ENCODE results near the gene TPD52L2. TPM values are rescaled to one million over a fixed set of nuclear protein-coding genes. Genes with fewer than 3 reads are reported as not detected.
"Not testable (repeated sequence)": the region's sequence is repeated elsewhere in the genome, so short reads cannot be mapped to it uniquely, and the experiment has no call there.

TPD52L2 gene
- total RNA-seq, 1 experiment from 2014 or later: 293 TPM

DNA sequence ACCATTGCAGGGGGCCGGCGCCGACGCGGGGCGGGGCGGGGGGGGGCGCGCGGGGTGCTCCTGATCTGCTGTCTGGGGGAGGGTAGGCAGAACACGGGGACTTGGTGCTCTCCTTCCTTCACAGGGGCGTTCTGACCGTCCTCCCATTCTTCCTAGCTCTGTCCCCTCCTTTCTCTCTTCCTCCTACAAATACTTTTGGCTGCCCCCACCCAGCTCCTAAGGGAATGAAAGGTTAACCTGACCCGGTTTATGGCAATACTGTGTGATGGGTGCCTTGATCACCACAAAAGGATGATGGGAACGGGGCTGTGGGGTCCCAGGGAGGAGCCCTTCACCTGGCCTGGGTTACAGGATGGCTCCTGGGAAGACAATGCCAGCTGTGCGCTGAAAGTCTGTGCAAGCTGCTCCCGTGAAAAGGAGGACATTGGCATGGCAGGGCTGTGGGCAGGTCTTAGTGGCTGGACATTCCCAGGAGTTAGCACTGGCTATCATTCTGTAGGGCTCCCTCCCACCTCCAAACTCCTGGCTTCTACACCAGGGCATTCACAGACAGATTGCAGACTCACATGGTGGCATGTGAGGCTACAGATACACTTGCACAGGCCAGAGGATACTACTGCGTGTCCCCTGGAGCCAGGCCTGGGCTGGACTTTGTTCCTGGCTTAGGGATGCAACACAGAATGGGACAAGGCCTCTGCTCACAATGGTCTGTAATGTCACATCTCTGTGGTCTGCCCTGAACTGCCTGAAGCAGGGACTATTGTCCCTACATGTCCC, 1.9 kb upstream of the TPD52L2 start:
- intact Hi-C loops (cut with micrococcal nuclease; ENCODE audit: unreplicated experiment): loop anchor here (10.0 kb wide), 1 partner anchor 238 kb away; the partner anchor contains the start of gene GMEB2
- H3K27me3 Mint-ChIP-seq (ENCODE audit: insufficient read depth, unreplicated experiment): no peaks in the 10 kb centered on the region
- H3K9me3 Mint-ChIP-seq (ENCODE audit: unreplicated experiment): no peaks in the 10 kb centered on the region
- peak overlapping the region; percentile 91 for H3K27ac Mint-ChIP-seq (ENCODE audit: unreplicated experiment)
- Histone ChIP-seq H3K27me3 (replicated peaks; ENCODE audit: control insufficient read depth, insufficient read depth, low read length) (no peaks in the 10 kb centered on the region), H3K36me3 (ENCODE audit: control insufficient read depth, insufficient read depth, low read length) (peaks cover 6% of the 10 kb centered on the region), H3K4me3 (ENCODE audit: low read depth, low read length) (peak overlapping the region; percentile 86), H3K9me3 (no peaks in the 10 kb centered on the region), H3K4me1 (peaks cover 27% of the 10 kb centered on the region)
- H3K4me1 Mint-ChIP-seq (ENCODE audit: low read depth, unreplicated experiment): peaks cover 16% of the 10 kb centered on the region
- no peak for DNase-seq
- H3K4me3 Mint-ChIP-seq (ENCODE audit: unreplicated experiment): peak overlapping the region; percentile 90
- peaks cover 78% of the 10 kb centered on the region for H3K36me3 Mint-ChIP-seq (ENCODE audit: insufficient read depth, unreplicated experiment)
- ChIA-PET POLR2A (interaction anchor here (2.8 kb wide), 1 partner anchor 122 kb away, joined by 22 read pairs; no protein-coding TSS in a partner anchor), CTCF (interaction anchor here (1.4 to 2.5 kb wide), 3 partner anchors 17 to 155 kb away, joined by 11 to 20 read pairs (median 12); partner anchors contain the start of genes ARFRP1 and ZGPAT)
- TF ChIP-seq, protein P1, sequence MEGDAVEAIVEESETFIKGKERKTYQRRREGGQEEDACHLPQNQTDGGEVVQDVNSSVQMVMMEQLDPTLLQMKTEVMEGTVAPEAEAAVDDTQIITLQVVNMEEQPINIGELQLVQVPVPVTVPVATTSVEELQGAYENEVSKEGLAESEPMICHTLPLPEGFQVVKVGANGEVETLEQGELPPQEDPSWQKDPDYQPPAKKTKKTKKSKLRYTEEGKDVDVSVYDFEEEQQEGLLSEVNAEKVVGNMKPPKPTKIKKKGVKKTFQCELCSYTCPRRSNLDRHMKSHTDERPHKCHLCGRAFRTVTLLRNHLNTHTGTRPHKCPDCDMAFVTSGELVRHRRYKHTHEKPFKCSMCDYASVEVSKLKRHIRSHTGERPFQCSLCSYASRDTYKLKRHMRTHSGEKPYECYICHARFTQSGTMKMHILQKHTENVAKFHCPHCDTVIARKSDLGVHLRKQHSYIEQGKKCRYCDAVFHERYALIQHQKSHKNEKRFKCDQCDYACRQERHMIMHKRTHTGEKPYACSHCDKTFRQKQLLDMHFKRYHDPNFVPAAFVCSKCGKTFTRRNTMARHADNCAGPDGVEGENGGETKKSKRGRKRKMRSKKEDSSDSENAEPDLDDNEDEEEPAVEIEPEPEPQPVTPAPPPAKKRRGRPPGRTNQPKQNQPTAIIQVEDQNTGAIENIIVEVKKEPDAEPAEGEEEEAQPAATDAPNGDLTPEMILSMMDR (IDR thresholded peaks at IDR 0.05; ENCODE audit: insufficient read depth in 1 of 2, low read depth in 1 of 2, low read length in 1 of 2, severe bottlenecking in 1 of 2, unreplicated experiment in 1 of 2): no peak
- BruUV-seq (replicated peaks): no TSS peak

DNA sequence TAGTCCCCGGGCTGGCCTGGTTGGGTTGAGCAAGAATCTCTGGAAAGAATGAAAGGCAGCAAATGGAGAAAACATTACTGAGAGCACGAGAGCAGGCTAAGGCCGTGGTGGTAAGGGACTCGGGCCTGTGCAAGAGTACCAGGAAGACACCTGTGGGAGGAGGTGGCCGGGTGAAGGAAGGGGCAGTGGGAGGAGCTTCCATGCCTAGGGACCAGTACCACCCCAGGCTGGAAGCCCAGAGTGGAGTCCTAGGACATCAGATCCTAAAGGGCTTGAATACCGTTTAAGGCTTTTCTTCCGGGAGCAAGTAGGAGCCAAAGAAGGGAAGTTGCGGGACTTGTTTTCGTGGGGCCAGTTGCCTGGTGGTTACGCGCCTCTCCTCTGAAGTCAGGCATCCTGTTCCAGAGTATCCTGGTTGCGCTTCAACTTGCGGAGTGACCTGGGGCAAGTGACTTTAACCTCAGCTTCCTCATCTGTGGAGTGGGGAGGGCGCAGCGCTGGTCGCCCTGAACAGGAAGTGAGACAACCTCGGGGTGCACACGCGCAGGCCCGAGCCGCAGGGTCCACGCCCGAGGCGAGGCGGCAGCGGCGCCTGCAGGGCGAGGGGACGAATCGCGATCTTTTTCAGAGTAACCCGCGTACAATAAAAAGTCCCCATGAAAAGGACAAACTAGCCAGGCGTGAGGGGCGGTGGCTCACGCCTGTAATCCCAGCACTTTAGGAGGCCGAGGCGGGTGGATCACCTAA, 1.1 kb upstream of the TPD52L2 start:
- Mint-ChIP-seq H3K4me1 (ENCODE audit: low read depth, unreplicated experiment) (peaks cover 14% of the 10 kb centered on the region), H3K4me3 (ENCODE audit: unreplicated experiment) (peak overlapping the region; percentile 90), H3K9me3 (ENCODE audit: unreplicated experiment) (no peaks in the 10 kb centered on the region), H3K36me3 (ENCODE audit: insufficient read depth, unreplicated experiment) (peaks cover 78% of the 10 kb centered on the region), H3K27me3 (ENCODE audit: insufficient read depth, unreplicated experiment) (no peaks in the 10 kb centered on the region), H3K27ac (ENCODE audit: unreplicated experiment) (peak overlapping the region; percentile 91)
- no peaks in the 10 kb centered on the region for H3K9me3 ChIP-seq
- H3K4me1 ChIP-seq: peaks cover 19% of the 10 kb centered on the region
- intact Hi-C loops (cut with micrococcal nuclease; ENCODE audit: unreplicated experiment): loop anchor here (1.0 to 10.0 kb wide), 5 partner anchors 31 to 326 kb away; partner anchors contain the start of genes GMEB2 and UCKL1
- peak; percentile 90 for DNase-seq
- ChIA-PET CTCF (interaction anchor here (0.6 to 2.5 kb wide), 10 partner anchors 12 to 326 kb away, joined by 3 to 20 read pairs (median 8); partner anchors contain the start of genes ARFRP1, PRPF6 and ZGPAT), POLR2A (interaction anchor here (1.3 to 2.8 kb wide), 10 partner anchors 29 to 276 kb away, joined by 3 to 49 read pairs (median 18); partner anchors contain the start of genes ARFRP1, DNAJC5, PRPF6 and RTEL1)
- TF ChIP-seq, protein P1 (IDR thresholded peaks at IDR 0.05; ENCODE audit: insufficient read depth in 1 of 2, low read depth in 1 of 2, low read length in 1 of 2, severe bottlenecking in 1 of 2, unreplicated experiment in 1 of 2): peak; percentile 59 to 97
- H3K4me3 ChIP-seq (ENCODE audit: low read depth, low read length): peak overlapping the region; percentile 86
- no TSS peak for BruUV-seq (replicated peaks)
- H3K27me3 ChIP-seq (replicated peaks; ENCODE audit: control insufficient read depth, insufficient read depth, low read length): no peaks in the 10 kb centered on the region
- H3K36me3 ChIP-seq (ENCODE audit: control insufficient read depth, insufficient read depth, low read length): peaks cover 6% of the 10 kb centered on the region

DNA sequence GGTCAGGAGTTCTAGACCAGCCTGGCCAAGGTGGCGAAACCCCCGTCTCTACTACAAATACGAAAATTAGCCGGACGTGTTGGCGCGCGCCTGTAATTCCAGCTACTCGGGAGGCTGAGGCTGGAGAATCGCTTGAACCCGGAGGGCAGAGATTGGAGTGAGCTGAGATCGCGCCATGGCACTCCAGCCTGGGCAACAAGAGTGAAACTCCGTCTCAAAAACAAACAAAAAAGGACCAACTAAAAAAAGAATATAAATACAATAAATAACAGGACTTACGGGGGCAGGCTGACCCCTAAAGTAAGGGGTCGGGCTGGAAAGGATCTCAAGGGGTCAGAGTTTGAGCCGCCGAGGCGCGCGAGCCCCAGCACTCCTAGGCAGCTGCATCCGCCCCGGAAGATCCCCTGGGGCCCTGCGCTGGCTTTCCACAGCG, 509 bp upstream of the TPD52L2 start:
- POLR2A ChIA-PET: interaction anchor here (0.6 to 2.8 kb wide), 27 partner anchors 9 to 344 kb away, joined by 3 to 49 read pairs (median 9); partner anchors contain the start of genes ARFRP1, DNAJC5, GMEB2 and PPDPF
- Mint-ChIP-seq H3K4me3 (ENCODE audit: unreplicated experiment) (peak overlapping the region; percentile 90), H3K4me1 (ENCODE audit: low read depth, unreplicated experiment) (peaks cover 8% of the 10 kb centered on the region), H3K36me3 (ENCODE audit: insufficient read depth, unreplicated experiment) (peaks cover 78% of the 10 kb centered on the region), H3K27me3 (ENCODE audit: insufficient read depth, unreplicated experiment) (no peaks in the 10 kb centered on the region), H3K9me3 (ENCODE audit: unreplicated experiment) (no peaks in the 10 kb centered on the region), H3K27ac (ENCODE audit: unreplicated experiment) (peak overlapping the region; percentile 91)
- H3K9me3 ChIP-seq: no peaks in the 10 kb centered on the region
- peaks cover 15% of the 10 kb centered on the region for H3K4me1 ChIP-seq
- CTCF ChIA-PET: interaction anchor here (0.6 to 2.5 kb wide), 17 partner anchors 13 to 326 kb away, joined by 3 to 20 read pairs (median 7); partner anchors contain the start of genes ARFRP1, PRPF6, UCKL1 and ZGPAT
- H3K36me3 ChIP-seq (ENCODE audit: control insufficient read depth, insufficient read depth, low read length): peaks cover 9% of the 10 kb centered on the region
- intact Hi-C loops (cut with micrococcal nuclease; ENCODE audit: unreplicated experiment): loop anchor here (1.0 to 10.0 kb wide), 5 partner anchors 32 to 326 kb away; partner anchors contain the start of genes GMEB2 and UCKL1
- TF ChIP-seq, protein P1 (IDR thresholded peaks at IDR 0.05; ENCODE audit: insufficient read depth in 1 of 2, low read depth in 1 of 2, low read length in 1 of 2, severe bottlenecking in 1 of 2, unreplicated experiment in 1 of 2): no peak
- H3K4me3 ChIP-seq (ENCODE audit: low read depth, low read length): peak overlapping the region; percentile 86
- no peak for DNase-seq
- no peaks in the 10 kb centered on the region for H3K27me3 ChIP-seq (replicated peaks; ENCODE audit: control insufficient read depth, insufficient read depth, low read length)
- TSS peak; percentile 71 for BruUV-seq (replicated peaks)

DNA sequence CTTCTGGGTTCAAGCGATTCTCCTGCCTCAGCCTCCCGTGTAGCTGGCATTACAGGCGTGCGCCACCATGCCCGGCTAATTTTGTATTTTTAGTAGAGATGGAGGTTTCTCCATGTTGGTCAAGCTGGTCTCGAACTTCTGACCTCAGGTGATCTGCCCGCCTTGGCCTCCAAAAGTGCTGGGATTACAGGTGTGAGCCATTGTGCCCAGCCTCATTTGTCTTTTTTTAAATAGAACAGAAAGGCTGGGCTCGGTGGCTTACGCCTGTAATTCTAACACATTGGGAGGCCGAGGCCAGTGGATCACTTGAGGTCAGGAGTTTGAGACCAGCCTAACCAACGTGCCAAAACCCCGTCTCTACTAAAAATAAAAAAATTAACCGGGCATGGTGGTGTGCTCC, 2.0 kb downstream of the TPD52L2 start:
- H3K9me3 ChIP-seq; H3K4me1 Mint-ChIP-seq (ENCODE audit: low read depth, unreplicated experiment); BruUV-seq (replicated peaks); H3K36me3 ChIP-seq (ENCODE audit: control insufficient read depth, insufficient read depth, low read length); H3K27me3 ChIP-seq (replicated peaks; ENCODE audit: control insufficient read depth, insufficient read depth, low read length); H3K27me3 Mint-ChIP-seq (ENCODE audit: insufficient read depth, unreplicated experiment); H3K9me3 Mint-ChIP-seq (ENCODE audit: unreplicated experiment); DNase-seq; H3K4me3 ChIP-seq (ENCODE audit: low read depth, low read length): not testable (repeated sequence)
- Mint-ChIP-seq H3K4me3 (ENCODE audit: unreplicated experiment) (peak overlapping the region; percentile 90), H3K36me3 (ENCODE audit: insufficient read depth, unreplicated experiment) (peaks cover 93% of the 10 kb centered on the region), H3K27ac (ENCODE audit: unreplicated experiment) (peak overlapping the region; percentile 91)
- peaks cover 15% of the 10 kb centered on the region for H3K4me1 ChIP-seq
- CTCF ChIA-PET: interaction anchor here (0.7 kb wide), 3 partner anchors 111 to 126 kb away, joined by 3 to 4 read pairs (median 3); no protein-coding TSS in a partner anchor
- intact Hi-C loops (cut with micrococcal nuclease; ENCODE audit: unreplicated experiment): loop anchor here (5.0 to 10.0 kb wide), 2 partner anchors 105 to 242 kb away; partner anchors contain the start of gene GMEB2
- POLR2A ChIA-PET: interaction anchor here (0.6 to 1.0 kb wide), 2 partner anchors 8 to 11 kb away, joined by 3 to 7 read pairs; no protein-coding TSS in a partner anchor
